Gastroesophageal sphincter (tissue), 4 donors: ENCODE results near the gene MCF2. TPM values are rescaled to one million over a fixed set of nuclear protein-coding genes. Genes with fewer than 3 reads are reported as not detected.

Experiments
- ATAC-seq: fragments of 150-250 bp; one replicate; pipeline ENCODE4 v1.9.1; 2016; ENCODE audit warnings: mild to moderate bottlenecking, moderate library complexity
- H3K27ac ChIP-seq, 4 donors: fragments of 200-600 bp; sonication (generic) in 3 of 4; 1 replicate in 3 of 4; 2 replicates in 1 of 4; pipeline ENCODE4 v1.5.1; 2016 to 2019
- H3K27me3 ChIP-seq: fragments of 200-600 bp; sonication (generic); one replicate; pipeline ENCODE4 v1.5.1; 2019
- H3K36me3 ChIP-seq, 2 donors: fragments of 200-600 bp; sonication (generic); one replicate each; pipeline ENCODE4 v1.5.1; 2019; ENCODE audit warnings: control low read depth in 1 of 2
- H3K4me1 ChIP-seq, 3 donors: fragments of 200-600 bp; sonication (generic); 1 replicate in 2 of 3; 2 replicates in 1 of 3; pipeline ENCODE4 v1.5.1; 2016 to 2019; ENCODE audit warnings: control low read depth in 2 of 3
- H3K4me3 ChIP-seq, 2 donors: fragments of 200-600 bp; sonication (generic); one replicate each; pipeline ENCODE4 v1.5.1; 2019; ENCODE audit warnings: mild to moderate bottlenecking in 1 of 2, moderate library complexity in 1 of 2
- H3K9me3 ChIP-seq, 3 donors: fragments of 200-600 bp; sonication (generic); one replicate each; pipeline ENCODE4 v1.5.1; 2017 to 2019; ENCODE audit warnings: control low read depth in 2 of 3
- EP300 ChIP-seq: sonication (generic); formaldehyde crosslinking; IDR thresholded peaks from one replicate; pipeline ENCODE4 v1.6.1; 2017; ENCODE audit warnings: antibody characterized with exemption, mild to moderate bottlenecking
- POLR2A ChIP-seq, 2 donors: fragments of 450-650 bp; IDR thresholded peaks; one replicate each; pipeline ENCODE4 v1.6.1; 2017; ENCODE audit warnings: antibody characterized with exemption in 2 of 2, mild to moderate bottlenecking in 2 of 2, moderate library complexity in 1 of 2
- POLR2AphosphoS5 ChIP-seq: sonication (generic); formaldehyde crosslinking; IDR thresholded peaks from one replicate; pipeline ENCODE4 v1.6.1; 2017; ENCODE audit warnings: antibody characterized with exemption
- WGBS, 2 donors: methylation state at CpG; one replicate each; pipeline ENCODE4 v1.1.5; 2018; ENCODE audit warnings: low coverage in 1 of 2; 5-methylcytosine and 5-hydroxymethylcytosine counted together
- total RNA-seq, 4 donors: library from RNA; depleted of rRNA; stranded (reverse); fragments of >200 nt; gene quantifications; one replicate each; pipeline ENCODE4 v1.1.0, GENCODE V29; 2016
- TF ChIP-seq, protein P1 (sequence below), 4 experiments: fragments of 200-600 bp in 2 of 4; fragments of 450-650 bp in 2 of 4; sonication (generic) in 1 of 4; IDR thresholded peaks; one replicate each; pipeline ENCODE4 v1.5.1; 2017 to 2019; ENCODE audit warnings: antibody characterized with exemption in 4 of 4, mild to moderate bottlenecking in 2 of 4, moderate library complexity in 2 of 4

Gene MCF2
- total RNA-seq, 4 donors from 2014 or later = 0.40 to 1.1 TPM; not detected in 2

DNA sequence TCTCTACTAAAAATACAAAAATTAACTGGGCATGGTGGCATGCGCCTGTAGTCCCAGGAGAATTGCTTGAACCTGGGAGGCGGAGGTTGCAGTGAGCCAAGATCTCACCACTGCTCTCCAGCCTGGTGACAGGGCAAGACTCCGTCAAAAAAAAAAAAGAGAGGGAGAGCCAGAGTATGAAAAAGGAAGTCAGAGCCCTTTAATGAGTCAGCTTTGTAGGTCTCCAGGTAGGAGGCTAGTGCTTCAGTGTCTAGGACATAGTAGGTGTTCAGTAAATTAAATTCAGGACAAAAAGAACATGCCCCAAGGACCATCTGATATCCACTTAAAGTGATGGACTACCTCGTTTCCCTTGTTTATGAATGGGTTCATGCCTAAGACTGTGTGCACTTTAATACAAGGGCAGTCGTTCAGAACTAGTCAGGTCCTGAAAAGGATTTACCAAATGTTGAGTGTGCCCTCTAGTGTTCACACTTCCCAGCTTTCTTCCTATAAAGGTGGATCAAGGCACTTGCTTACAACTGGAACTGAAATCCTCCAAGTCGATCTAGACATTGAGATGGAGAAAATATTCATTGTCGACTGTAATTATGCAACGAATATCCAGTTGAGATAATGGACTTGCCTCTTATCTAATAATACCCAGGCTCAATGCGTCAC lies 148.5 kb downstream of the MCF2 start:
- Histone ChIP-seq H3K36me3 (no peaks in the 10 kb centered on the region), H3K27me3 (no peaks in the 10 kb centered on the region), H3K4me1 (no peaks in the 10 kb centered on the region), H3K27ac (no peak overlapping the region), H3K4me3 (no peak overlapping the region), H3K9me3 (no peaks in the 10 kb centered on the region)
- peak; percentile 14 for ATAC-seq
- 0 to 33% methylated on average over 1 to 9 of the region's 9 CpGs for WGBS, 2 donors
- TF ChIP-seq POLR2A (IDR thresholded peaks at IDR 0.05) = no peak
- TF ChIP-seq, protein P1, sequence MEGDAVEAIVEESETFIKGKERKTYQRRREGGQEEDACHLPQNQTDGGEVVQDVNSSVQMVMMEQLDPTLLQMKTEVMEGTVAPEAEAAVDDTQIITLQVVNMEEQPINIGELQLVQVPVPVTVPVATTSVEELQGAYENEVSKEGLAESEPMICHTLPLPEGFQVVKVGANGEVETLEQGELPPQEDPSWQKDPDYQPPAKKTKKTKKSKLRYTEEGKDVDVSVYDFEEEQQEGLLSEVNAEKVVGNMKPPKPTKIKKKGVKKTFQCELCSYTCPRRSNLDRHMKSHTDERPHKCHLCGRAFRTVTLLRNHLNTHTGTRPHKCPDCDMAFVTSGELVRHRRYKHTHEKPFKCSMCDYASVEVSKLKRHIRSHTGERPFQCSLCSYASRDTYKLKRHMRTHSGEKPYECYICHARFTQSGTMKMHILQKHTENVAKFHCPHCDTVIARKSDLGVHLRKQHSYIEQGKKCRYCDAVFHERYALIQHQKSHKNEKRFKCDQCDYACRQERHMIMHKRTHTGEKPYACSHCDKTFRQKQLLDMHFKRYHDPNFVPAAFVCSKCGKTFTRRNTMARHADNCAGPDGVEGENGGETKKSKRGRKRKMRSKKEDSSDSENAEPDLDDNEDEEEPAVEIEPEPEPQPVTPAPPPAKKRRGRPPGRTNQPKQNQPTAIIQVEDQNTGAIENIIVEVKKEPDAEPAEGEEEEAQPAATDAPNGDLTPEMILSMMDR (IDR thresholded peaks at IDR 0.05) = peak in 3 of 4 experiments; percentile 18 to 57 (median 30)
- TF ChIP-seq POLR2AphosphoS5 = no peak

DNA sequence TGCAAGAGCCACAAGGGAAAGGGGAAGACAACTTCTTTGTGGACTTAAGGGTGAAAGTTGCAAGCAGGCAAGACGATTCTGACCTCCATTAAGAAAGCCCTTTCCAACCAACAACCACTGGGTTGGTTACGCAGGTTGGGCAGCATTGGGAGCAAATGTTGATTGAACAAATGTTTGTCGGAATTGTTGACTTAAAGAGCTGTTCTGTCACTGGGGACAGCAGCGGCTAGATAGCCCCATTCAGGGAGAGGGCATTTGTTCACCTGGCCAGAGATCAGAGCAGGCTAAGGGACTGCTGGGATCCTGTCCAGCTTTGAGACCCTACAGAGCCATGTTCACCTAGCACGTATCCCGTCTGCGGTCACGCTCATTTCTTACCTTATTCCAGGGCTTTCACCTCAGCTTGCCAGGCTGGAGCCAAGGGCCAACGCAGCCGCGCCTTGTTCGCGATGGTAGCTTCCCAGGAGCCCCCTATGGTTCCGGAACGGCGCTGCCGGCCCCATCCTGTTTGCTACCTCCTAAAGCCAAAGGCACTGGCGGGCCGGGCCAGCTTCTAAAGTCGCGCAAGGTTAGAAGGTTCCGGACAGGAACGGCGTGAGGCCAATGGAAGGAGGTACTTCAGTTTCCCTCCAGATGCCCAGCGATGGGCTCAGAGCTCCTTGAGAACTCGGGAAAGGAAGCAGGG lies 152.8 kb downstream of the MCF2 start:
- 67 to 89% methylated on average over 1 to 15 of the region's 26 CpGs for whole genome bisulfite sequencing, 2 donors
- no peak overlapping the region for H3K4me3 ChIP-seq
- H3K27ac ChIP-seq = no peak overlapping the region
- H3K9me3 ChIP-seq = no peaks in the 10 kb centered on the region
- H3K27me3 ChIP-seq = no peaks in the 10 kb centered on the region
- no peaks in the 10 kb centered on the region for H3K36me3 ChIP-seq
- H3K4me1 ChIP-seq = no peaks in the 10 kb centered on the region
- TF ChIP-seq, protein P1 (IDR thresholded peaks at IDR 0.05) = no peak
- TF ChIP-seq POLR2A (IDR thresholded peaks at IDR 0.05) (no peak), POLR2AphosphoS5 (no peak), EP300 (no peak)
- no peak for ATAC-seq

DNA sequence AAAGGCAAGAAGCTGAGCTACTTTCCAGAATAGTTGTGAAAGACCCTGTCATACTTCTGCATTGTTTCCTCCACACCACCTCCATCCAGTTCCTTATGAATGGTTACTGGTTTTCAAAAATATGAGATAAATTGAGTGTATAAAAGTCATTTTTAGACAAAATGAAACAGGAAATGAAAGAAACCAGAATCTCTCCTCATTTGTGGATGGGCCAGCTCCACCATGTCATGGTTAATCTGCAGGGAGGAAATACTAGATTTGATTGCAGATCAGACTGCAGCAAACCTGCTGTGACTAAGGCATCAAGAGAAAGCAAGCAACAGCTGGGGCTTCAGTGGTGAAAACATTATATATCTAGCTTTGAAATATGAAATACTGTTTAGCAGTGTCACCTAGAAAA lies 153.6 kb downstream of the MCF2 start:
- no peaks in the 10 kb centered on the region for H3K4me1 ChIP-seq
- no peaks in the 10 kb centered on the region for H3K36me3 ChIP-seq
- H3K27me3 ChIP-seq = no peaks in the 10 kb centered on the region
- H3K4me3 ChIP-seq = no peak overlapping the region
- H3K27ac ChIP-seq = no peak overlapping the region
- TF ChIP-seq POLR2AphosphoS5 (no peak), EP300 (no peak), POLR2A (IDR thresholded peaks at IDR 0.05) (no peak)
- TF ChIP-seq, protein P1 (IDR thresholded peaks at IDR 0.05) = no peak
- no peaks in the 10 kb centered on the region for H3K9me3 ChIP-seq
- no peak for ATAC-seq

DNA sequence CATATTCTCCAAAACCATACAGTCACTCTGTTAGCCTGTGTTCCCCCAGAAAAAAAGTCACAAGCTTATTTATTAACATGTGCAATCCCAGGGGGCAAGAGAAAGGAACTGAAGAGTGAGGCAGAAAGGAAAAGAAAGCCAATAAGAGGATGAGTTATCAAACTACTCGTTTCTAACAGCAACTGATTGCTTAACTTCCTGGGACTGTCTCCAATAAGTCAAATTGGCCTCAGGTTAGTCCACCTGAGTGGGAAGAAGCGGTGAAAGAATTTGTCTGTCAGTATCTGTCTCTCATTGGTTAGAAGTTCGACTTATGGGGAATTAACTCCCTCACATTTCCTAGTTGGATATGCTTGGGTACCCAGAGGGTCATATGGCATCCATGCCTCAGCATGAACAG lies 163.4 kb downstream of the MCF2 start:
- TF ChIP-seq POLR2AphosphoS5 (no peak), EP300 (no peak)
- no peaks in the 10 kb centered on the region for H3K9me3 ChIP-seq
- no peaks in the 10 kb centered on the region for H3K36me3 ChIP-seq
- H3K4me3 ChIP-seq = no peak overlapping the region
- H3K27me3 ChIP-seq = no peaks in the 10 kb centered on the region
- H3K27ac ChIP-seq = no peak overlapping the region
- no peak for ATAC-seq
- no peaks in the 10 kb centered on the region for H3K4me1 ChIP-seq
- 54 to 67% methylated on average over 1 to 3 of the region's 3 CpGs for WGBS, 2 donors

DNA sequence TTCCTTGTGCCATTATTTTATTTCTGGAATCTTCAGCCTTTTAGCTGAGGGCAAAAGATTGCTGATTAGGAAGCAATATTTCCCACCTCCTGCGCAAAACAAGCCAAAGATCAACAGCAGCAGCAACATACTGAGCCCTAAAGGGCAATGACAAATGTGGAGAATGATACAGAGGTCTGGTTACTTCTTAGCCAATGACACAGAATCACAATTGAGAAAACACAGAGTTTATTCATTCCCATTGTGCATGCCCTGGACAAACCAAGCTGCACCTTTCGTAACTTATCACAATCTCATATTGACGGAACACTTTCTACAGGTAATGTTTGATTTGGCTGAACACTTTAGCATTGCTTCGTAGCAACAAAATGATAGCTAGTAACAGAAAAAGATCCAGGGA lies 164.0 kb downstream of the MCF2 start:
- no peak for ATAC-seq
- Histone ChIP-seq H3K4me1 (no peaks in the 10 kb centered on the region), H3K36me3 (no peaks in the 10 kb centered on the region), H3K4me3 (no peak overlapping the region), H3K27ac (no peak overlapping the region), H3K9me3 (no peaks in the 10 kb centered on the region), H3K27me3 (no peaks in the 10 kb centered on the region)
- TF ChIP-seq POLR2A (IDR thresholded peaks at IDR 0.05) (no peak), POLR2AphosphoS5 (no peak), EP300 (no peak)
- TF ChIP-seq, protein P1 (IDR thresholded peaks at IDR 0.05) = no peak
- WGBS, 2 donors = 92% methylated on average over 2 to 3 of the region's 4 CpGs
